ENCODE measurements around the gene PTPRG. TPM values are rescaled to one million over a fixed set of nuclear protein-coding genes. Genes with fewer than 3 reads are reported as not detected.

The PTPRG gene
- total and polyA plus RNA-seq, 7 donors = 0.69 to 76.3 (median 62.7) TPM

- Histone ChIP-seq H3K27ac (no peak overlapping the region), H3K36me3 (no peaks in the 10 kb centered on the region), H3K27me3 (no peaks in the 10 kb centered on the region), H3K4me1 (no peaks in the 10 kb centered on the region), H3K4me3 (no peak overlapping the region), H3K9me3 (no peaks in the 10 kb centered on the region)
- TF ChIP-seq CTCF (IDR thresholded peaks at IDR 0.05) (no peak), EP300 (IDR thresholded peaks at IDR 0.05) (no peak), POLR2A (IDR thresholded peaks at IDR 0.05) (no peak), POLR2AphosphoS5 (IDR thresholded peaks at IDR 0.05) (no peak)
- no peak for DNase-seq
- intact Hi-C loops (cut with DNase I) = no loop called here
Observed at GRCh38 chr3:62178032-62178431, 616.7 kb downstream of the PTPRG start.

GRCh38 chr3:62178739-62179600, 617.6 kb downstream of the PTPRG start:
- Histone ChIP-seq H3K27ac (no peak overlapping the region), H3K4me1 (no peaks in the 10 kb centered on the region), H3K9me3 (no peaks in the 10 kb centered on the region), H3K27me3 (no peaks in the 10 kb centered on the region), H3K36me3 (no peaks in the 10 kb centered on the region), H3K4me3 (no peak overlapping the region)
- 91 to 94% methylated on average over 8 of the region's 8 CpGs for WGBS, 2 donors
- no peak for TF ChIP-seq POLR2AphosphoS5 (IDR thresholded peaks at IDR 0.05)
- TF ChIP-seq CTCF (IDR thresholded peaks at IDR 0.05) = no peak
- no peak for TF ChIP-seq EP300 (IDR thresholded peaks at IDR 0.05)
- no peak for TF ChIP-seq POLR2A (IDR thresholded peaks at IDR 0.05)
- no peak for DNase-seq
- intact Hi-C loops (cut with DNase I) = no loop called here

- no peaks in the 10 kb centered on the region for H3K27me3 ChIP-seq
- H3K9me3 ChIP-seq = no peaks in the 10 kb centered on the region
- TF ChIP-seq EP300 (IDR thresholded peaks at IDR 0.05) (no peak), POLR2A (IDR thresholded peaks at IDR 0.05) (no peak), CTCF (IDR thresholded peaks at IDR 0.05) (no peak), POLR2AphosphoS5 (IDR thresholded peaks at IDR 0.05) (no peak)
- DNase-seq = no peak
- WGBS, 2 donors = 89 to 91% methylated on average over 5 of the region's 5 CpGs
- no peak overlapping the region for H3K4me3 ChIP-seq
- no peak overlapping the region for H3K27ac ChIP-seq
- no peaks in the 10 kb centered on the region for H3K36me3 ChIP-seq
- intact Hi-C loops (cut with DNase I) = loop anchor here (10.0 kb wide), 1 partner anchor 796 kb away; no protein-coding TSS in a partner anchor
- H3K4me1 ChIP-seq = no peaks in the 10 kb centered on the region
Observed at GRCh38 chr3:62180514-62180913, 619.1 kb downstream of the PTPRG start.

GRCh38 chr3:62183087-62183486, 621.7 kb downstream of the PTPRG start:
- TF ChIP-seq EP300 (IDR thresholded peaks at IDR 0.05) (no peak), CTCF (IDR thresholded peaks at IDR 0.05) (no peak), POLR2AphosphoS5 (IDR thresholded peaks at IDR 0.05) (no peak), POLR2A (IDR thresholded peaks at IDR 0.05) (no peak)
- WGBS, 2 donors = 95 to 96% methylated on average over 8 of the region's 8 CpGs
- Histone ChIP-seq H3K9me3 (no peaks in the 10 kb centered on the region), H3K4me3 (no peak overlapping the region), H3K4me1 (peaks cover 0 to 11% (median under 1%) of the 10 kb centered on the region in 4 donors), H3K36me3 (no peaks in the 10 kb centered on the region), H3K27ac (no peak overlapping the region), H3K27me3 (no peaks in the 10 kb centered on the region)
- DNase-seq = no peak
- intact Hi-C loops (cut with DNase I) = loop anchor here (10.0 kb wide), 1 partner anchor 798 kb away; no protein-coding TSS in a partner anchor
